ENCODE results near the gene DIP2A. TPM values are rescaled to one million over a fixed set of nuclear protein-coding genes. Genes with fewer than 3 reads are reported as not detected.

The DIP2A gene, protein sequence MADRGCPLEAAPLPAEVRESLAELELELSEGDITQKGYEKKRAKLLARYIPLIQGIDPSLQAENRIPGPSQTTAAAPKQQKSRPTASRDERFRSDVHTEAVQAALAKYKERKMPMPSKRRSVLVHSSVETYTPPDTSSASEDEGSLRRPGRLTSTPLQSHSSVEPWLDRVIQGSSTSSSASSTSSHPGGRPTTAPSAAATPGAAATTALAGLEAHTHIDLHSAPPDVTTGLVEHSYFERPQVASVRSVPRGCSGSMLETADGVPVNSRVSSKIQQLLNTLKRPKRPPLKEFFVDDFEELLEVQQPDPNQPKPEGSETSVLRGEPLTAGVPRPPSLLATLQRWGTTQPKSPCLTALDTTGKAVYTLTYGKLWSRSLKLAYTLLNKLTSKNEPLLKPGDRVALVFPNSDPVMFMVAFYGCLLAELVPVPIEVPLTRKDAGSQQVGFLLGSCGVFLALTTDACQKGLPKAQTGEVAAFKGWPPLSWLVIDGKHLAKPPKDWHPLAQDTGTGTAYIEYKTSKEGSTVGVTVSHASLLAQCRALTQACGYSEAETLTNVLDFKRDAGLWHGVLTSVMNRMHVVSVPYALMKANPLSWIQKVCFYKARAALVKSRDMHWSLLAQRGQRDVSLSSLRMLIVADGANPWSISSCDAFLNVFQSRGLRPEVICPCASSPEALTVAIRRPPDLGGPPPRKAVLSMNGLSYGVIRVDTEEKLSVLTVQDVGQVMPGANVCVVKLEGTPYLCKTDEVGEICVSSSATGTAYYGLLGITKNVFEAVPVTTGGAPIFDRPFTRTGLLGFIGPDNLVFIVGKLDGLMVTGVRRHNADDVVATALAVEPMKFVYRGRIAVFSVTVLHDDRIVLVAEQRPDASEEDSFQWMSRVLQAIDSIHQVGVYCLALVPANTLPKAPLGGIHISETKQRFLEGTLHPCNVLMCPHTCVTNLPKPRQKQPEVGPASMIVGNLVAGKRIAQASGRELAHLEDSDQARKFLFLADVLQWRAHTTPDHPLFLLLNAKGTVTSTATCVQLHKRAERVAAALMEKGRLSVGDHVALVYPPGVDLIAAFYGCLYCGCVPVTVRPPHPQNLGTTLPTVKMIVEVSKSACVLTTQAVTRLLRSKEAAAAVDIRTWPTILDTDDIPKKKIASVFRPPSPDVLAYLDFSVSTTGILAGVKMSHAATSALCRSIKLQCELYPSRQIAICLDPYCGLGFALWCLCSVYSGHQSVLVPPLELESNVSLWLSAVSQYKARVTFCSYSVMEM (N-terminal part only)
- polyA plus RNA-seq, result 53.3 TPM
- long read RNA-seq, donor 1, result 0 reads
- long read RNA-seq, donor 2, full-length matches to known transcripts, result 3 of 3 reads
- long read RNA-seq, donor 2, partial matches to known transcripts, result 0 of 3 reads
- long read RNA-seq, donor 2, other reads (novel, unspliced or antisense), result 0 of 3 reads
- long read RNA-seq, donor 3, full-length matches to known transcripts, result 1 of 1 reads
- long read RNA-seq, donor 3, partial matches to known transcripts, result 0 of 1 reads
- long read RNA-seq, donor 3, other reads (novel, unspliced or antisense), result 0 of 1 reads
- long read RNA-seq, donor 4, result 0 reads
- long read RNA-seq, donor 5, partial matches to known transcripts, result 0 of 2 reads
- long read RNA-seq, donor 5, other reads (novel, unspliced or antisense), result 0 of 2 reads
- long read RNA-seq, donor 6, full-length matches to known transcripts, result 3 of 3 reads
- long read RNA-seq, donor 6, partial matches to known transcripts, result 0 of 3 reads
- long read RNA-seq, donor 6, other reads (novel, unspliced or antisense), result 0 of 3 reads
- long read RNA-seq, donor 7, partial matches to known transcripts, result 0 of 1 reads
- long read RNA-seq, donor 7, other reads (novel, unspliced or antisense), result 0 of 1 reads
- long read RNA-seq, donor 8, partial matches to known transcripts, result 0 of 2 reads
- long read RNA-seq, donor 8, other reads (novel, unspliced or antisense), result 0 of 2 reads
- long read RNA-seq, donor 9, result 0 reads
- long read RNA-seq, donor 10, partial matches to known transcripts, result 0 of 1 reads
- long read RNA-seq, donor 10, other reads (novel, unspliced or antisense), result 0 of 1 reads
- long read RNA-seq, donor 11, partial matches to known transcripts, result 0 of 2 reads
- long read RNA-seq, donor 11, other reads (novel, unspliced or antisense), result 0 of 2 reads

DNA sequence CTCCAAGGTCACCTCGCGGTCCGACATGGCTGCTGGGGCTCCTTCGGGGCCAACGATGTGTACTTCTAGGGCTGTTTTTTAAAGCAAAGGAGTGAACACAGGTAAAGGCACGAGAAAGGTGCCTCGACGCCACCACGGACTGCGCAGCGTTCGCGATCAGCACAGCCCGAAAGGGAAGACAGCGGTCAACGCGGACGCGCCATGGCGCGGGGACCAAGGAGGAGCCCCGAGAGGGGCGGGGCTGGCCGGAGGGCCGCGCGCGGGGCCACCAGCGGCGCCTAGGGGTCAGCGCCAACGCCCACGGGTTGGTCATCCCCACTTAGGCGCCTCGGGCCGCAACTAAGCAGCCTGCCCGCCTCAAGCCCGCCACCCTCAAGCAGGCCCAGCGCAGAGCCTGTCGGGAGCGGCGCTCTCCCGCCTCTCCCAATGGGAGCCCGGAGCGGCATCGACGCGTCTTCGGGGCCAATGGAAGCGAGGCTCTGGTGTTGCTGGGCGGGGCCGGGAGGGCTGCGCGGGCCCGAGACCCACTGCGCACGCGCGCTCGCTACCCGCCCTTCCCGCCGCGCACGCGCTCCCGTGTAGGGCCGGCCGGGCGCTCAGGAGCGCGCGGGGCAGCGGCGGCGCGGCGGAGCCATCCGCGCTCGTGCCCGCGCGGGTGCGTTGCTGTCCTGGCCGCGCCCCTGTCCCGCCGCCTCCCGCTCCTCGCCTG lies at the start of gene DIP2A:
Gene DIP2A (plus strand): TSS at position 577 of the 709 bp plus-strand sequence. CDS start 241 bp downstream, outside the sequence.
- Histone ChIP-seq H3K4me3 (ENCODE audit: low read length) (peak within 1 kb of the TSS; percentile 63), H3K9me3 (ENCODE audit: control insufficient read depth, low read depth, low read length) (no peaks in the 10 kb centered on the region), H3K36me3 (ENCODE audit: control insufficient read depth, insufficient read depth, low read length) (peaks cover 13% of the 10 kb centered on the region), H3K27me3 (ENCODE audit: control insufficient read depth, insufficient read depth, low read length) (no peaks in the 10 kb centered on the region), H3K27ac (ENCODE audit: low read length) (peak within 1 kb of the TSS; percentile 66), H3K4me1 (ENCODE audit: control insufficient read depth, insufficient read depth, low read length) (peaks cover 26% of the 10 kb centered on the region)
- no CpG with 5 or more reads among the region's 91 CpGs for WGBS (ENCODE audit: insufficient coverage, low lambda C conversion rate)
- peak; percentile 99 for DNase-seq

DNA sequence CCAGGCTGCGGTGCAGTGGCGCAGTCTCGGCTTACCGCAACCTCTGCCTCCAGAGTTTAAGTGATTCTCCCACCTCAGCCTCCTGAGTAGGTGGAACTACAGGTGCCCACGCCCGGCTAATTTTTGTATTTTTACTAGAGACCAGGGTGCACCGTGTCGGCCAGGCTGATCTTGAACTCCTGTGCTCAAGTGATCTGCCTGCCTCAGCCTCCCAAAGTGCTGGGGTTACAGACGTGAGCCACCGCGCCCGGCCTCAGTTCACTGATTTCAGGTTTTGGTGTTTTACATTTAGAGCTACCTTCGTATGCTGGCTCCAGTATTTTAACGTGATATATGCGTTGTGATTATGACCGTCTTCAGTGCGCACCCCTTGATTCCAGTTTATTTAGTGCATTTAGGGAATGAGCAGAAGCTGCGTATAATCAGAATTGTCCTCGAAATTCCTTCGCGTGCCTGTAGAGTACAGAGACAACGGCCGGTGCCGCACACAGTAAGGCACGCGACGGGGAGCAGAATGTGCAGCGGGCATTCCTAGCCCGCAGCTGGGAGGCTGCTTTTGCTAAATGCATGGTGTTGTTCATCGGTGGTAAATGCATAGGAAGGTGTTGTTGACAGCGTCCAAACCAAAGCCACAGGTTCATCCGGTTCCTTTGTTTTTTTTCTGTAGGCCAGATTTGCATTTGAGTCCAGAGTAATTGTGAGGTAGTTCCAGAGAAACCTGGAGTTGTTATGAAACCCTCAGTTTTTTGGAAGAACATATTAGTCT lies 48.9 kb upstream of the DIP2A start:
- no peak overlapping the region for H3K27ac ChIP-seq (ENCODE audit: low read length)
- H3K9me3 ChIP-seq (ENCODE audit: control insufficient read depth, low read depth, low read length), result no peaks in the 10 kb centered on the region
- H3K36me3 ChIP-seq (ENCODE audit: control insufficient read depth, insufficient read depth, low read length), result peaks cover 14% of the 10 kb centered on the region
- no peak overlapping the region for H3K4me3 ChIP-seq (ENCODE audit: low read length)
- H3K4me1 ChIP-seq (ENCODE audit: control insufficient read depth, insufficient read depth, low read length), result no peaks in the 10 kb centered on the region
- 100% methylated on average over 5 of the region's 32 CpGs for WGBS (ENCODE audit: insufficient coverage, low lambda C conversion rate)
- DNase-seq, result no peak
- H3K27me3 ChIP-seq (ENCODE audit: control insufficient read depth, insufficient read depth, low read length), result no peaks in the 10 kb centered on the region

DNA sequence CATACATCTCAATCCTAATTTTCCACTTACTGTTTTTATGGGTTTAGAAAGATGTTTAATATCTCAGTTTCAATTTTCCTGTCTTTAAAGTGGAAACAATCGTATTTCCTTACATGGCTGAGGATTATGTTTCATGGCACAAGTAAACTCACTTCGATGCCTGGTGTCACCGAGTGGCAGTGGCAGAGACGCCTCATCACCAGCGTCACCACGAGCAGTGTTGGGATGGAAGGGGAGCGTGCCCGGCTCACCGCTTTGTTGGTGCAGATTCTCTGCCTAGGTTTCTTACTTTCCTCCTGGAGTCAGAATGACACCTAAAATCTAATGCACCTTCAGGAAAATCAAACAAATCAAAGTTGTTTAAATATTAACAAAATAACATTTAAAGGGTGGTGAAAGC lies 48.2 kb upstream of the DIP2A start:
- no peak for DNase-seq
- H3K9me3 ChIP-seq (ENCODE audit: control insufficient read depth, low read depth, low read length), result no peaks in the 10 kb centered on the region
- no peak overlapping the region for H3K4me3 ChIP-seq (ENCODE audit: low read length)
- H3K27ac ChIP-seq (ENCODE audit: low read length), result no peak overlapping the region
- 100% methylated on average over 1 of the region's 9 CpGs for WGBS (ENCODE audit: insufficient coverage, low lambda C conversion rate)
- H3K4me1 ChIP-seq (ENCODE audit: control insufficient read depth, insufficient read depth, low read length), result no peaks in the 10 kb centered on the region
- H3K36me3 ChIP-seq (ENCODE audit: control insufficient read depth, insufficient read depth, low read length), result peaks cover 14% of the 10 kb centered on the region
- no peaks in the 10 kb centered on the region for H3K27me3 ChIP-seq (ENCODE audit: control insufficient read depth, insufficient read depth, low read length)

DNA sequence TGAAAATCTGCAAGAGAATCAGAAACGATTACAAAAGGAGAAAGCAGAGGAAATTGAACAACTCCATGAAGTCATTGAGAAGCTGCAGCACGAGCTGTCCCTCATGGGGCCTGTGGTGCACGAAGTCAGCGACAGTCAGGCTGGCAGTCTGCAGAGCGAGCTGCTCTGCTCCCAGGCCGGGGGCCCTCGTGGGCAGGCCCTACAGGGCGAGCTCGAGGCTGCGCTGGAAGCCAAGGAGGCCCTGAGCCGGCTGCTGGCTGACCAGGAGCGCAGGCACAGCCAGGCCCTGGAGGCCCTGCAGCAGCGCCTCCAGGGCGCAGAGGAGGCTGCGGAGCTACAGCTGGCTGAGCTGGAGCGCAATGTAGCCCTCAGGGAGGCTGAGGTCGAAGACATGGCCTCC lies 47.5 kb upstream of the DIP2A start:
- H3K36me3 ChIP-seq (ENCODE audit: control insufficient read depth, insufficient read depth, low read length), result peaks cover 20% of the 10 kb centered on the region
- no peak for DNase-seq
- no peaks in the 10 kb centered on the region for H3K9me3 ChIP-seq (ENCODE audit: control insufficient read depth, low read depth, low read length)
- WGBS (ENCODE audit: insufficient coverage, low lambda C conversion rate), result no CpG with 5 or more reads among the region's 17 CpGs
- H3K4me3 ChIP-seq (ENCODE audit: low read length), result no peak overlapping the region
- no peaks in the 10 kb centered on the region for H3K4me1 ChIP-seq (ENCODE audit: control insufficient read depth, insufficient read depth, low read length)
- H3K27ac ChIP-seq (ENCODE audit: low read length), result no peak overlapping the region
- H3K27me3 ChIP-seq (ENCODE audit: control insufficient read depth, insufficient read depth, low read length), result no peaks in the 10 kb centered on the region

DNA sequence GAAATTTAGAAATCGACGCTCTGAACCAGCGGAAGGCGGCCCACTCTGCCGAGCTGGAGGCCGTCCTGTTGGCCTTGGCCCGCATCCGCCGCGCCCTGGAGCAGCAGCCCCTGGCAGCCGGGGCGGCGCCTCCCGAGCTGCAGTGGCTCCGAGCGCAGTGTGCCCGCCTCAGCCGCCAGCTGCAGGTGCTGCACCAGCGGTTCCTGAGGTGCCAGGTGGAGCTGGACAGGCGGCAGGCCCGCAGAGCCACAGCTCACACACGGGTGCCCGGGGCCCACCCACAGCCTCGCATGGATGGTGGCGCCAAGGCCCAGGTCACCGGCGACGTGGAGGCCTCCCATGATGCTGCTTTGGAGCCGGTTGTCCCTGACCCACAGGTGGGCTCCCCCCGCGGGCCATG lies 47.0 kb upstream of the DIP2A start:
- H3K27me3 ChIP-seq (ENCODE audit: control insufficient read depth, insufficient read depth, low read length), result no peaks in the 10 kb centered on the region
- no peak for DNase-seq
- no peak overlapping the region for H3K4me3 ChIP-seq (ENCODE audit: low read length)
- H3K9me3 ChIP-seq (ENCODE audit: control insufficient read depth, low read depth, low read length), result no peaks in the 10 kb centered on the region
- no CpG with 5 or more reads among the region's 31 CpGs for WGBS (ENCODE audit: insufficient coverage, low lambda C conversion rate)
- H3K36me3 ChIP-seq (ENCODE audit: control insufficient read depth, insufficient read depth, low read length), result peaks cover 25% of the 10 kb centered on the region
- no peak overlapping the region for H3K27ac ChIP-seq (ENCODE audit: low read length)
- no peaks in the 10 kb centered on the region for H3K4me1 ChIP-seq (ENCODE audit: control insufficient read depth, insufficient read depth, low read length)

DNA sequence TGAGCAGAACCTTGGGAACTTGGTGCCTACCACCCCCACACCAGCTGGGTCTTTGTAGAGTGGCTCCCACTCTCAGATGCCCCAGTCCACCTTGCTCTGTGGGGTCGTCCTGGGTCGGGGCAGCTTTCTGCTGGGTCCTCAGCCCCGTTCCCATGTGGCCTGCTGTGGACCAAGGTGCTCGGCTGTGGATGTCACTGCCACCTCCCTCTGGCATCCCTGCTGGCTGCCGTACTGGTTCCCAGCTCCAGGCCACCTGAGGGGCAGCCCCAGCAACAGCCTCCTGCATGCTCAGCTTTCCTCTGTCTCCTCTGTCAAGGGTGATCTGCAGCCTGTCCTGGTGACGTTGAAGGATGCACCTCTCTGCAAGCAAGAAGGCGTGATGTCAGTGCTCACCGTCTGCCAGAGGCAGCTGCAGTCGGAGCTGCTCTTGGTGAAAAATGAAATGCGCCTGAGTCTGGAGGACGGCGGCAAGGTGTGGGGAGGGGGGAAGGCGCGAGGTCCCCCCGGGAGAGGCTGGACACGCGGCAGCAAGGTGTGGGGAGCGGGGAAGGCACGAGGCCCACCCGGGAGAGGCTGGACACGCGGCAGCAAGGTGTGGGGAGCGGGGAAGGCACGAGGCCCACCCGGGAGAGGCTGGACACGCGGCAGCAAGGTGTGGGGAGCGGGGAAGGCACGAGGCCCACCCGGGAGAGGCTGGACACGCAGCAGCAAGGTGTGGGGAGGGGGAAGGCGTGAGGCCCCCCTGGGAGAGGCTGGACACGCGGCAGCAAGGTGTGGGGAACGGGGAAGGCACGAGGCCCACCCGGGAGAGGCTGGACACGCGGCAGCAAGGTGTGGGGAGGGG lies 45.9 kb upstream of the DIP2A start:
- H3K27me3 ChIP-seq (ENCODE audit: control insufficient read depth, insufficient read depth, low read length), result no peaks in the 10 kb centered on the region
- WGBS (ENCODE audit: insufficient coverage, low lambda C conversion rate), result 100% methylated on average over 1 of the region's 39 CpGs

DNA sequence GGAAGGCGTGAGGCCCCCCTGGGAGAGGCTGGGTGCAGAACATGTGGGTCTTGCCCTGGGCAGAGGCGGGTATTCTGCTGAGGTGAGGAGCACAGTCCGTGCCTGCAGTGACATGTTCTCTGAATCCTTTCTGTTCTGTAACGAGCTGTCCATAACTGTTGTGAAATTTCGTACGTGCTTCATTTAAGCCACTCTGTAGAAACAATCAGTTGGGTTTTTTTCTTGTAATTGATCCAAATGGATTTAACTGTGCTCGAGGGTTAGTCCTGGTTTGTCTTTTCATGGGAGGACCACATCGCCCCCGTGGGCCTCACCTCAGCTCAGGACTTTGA lies 45.4 kb upstream of the DIP2A start:
- 80% methylated on average over 1 of the region's 9 CpGs for WGBS (ENCODE audit: insufficient coverage, low lambda C conversion rate)
- DNase-seq, result no peak
- Histone ChIP-seq H3K27ac (ENCODE audit: low read length) (no peak overlapping the region), H3K4me1 (ENCODE audit: control insufficient read depth, insufficient read depth, low read length) (no peaks in the 10 kb centered on the region), H3K4me3 (ENCODE audit: low read length) (no peak overlapping the region), H3K9me3 (ENCODE audit: control insufficient read depth, low read depth, low read length) (no peaks in the 10 kb centered on the region), H3K27me3 (ENCODE audit: control insufficient read depth, insufficient read depth, low read length) (no peaks in the 10 kb centered on the region), H3K36me3 (ENCODE audit: control insufficient read depth, insufficient read depth, low read length) (peaks cover 29% of the 10 kb centered on the region)

More for the DNA sequence above, 45.9 kb upstream of the DIP2A start:
- Histone ChIP-seq H3K36me3 (ENCODE audit: control insufficient read depth, insufficient read depth, low read length) (peaks cover 27% of the 10 kb centered on the region), H3K27ac (ENCODE audit: low read length) (no peak overlapping the region), H3K4me1 (ENCODE audit: control insufficient read depth, insufficient read depth, low read length) (no peaks in the 10 kb centered on the region), H3K9me3 (ENCODE audit: control insufficient read depth, low read depth, low read length) (no peaks in the 10 kb centered on the region), H3K4me3 (ENCODE audit: low read length) (no peak overlapping the region)
- no peak for DNase-seq

DNA sequence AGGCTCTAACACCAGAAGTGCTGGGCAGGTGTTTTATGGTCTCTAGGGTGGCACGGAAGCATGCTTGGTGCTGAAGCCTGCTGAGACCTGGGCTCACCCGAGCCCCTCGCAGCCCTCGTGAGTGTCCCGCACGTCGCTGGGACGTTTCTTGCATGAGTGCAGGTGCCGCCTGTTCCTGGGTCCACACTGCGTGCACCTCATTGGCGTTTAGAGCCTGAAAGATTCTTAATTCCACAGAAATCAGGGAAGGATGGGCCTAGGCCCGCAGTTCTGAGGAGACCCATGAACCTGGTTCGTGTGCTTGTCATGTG lies 43.8 kb upstream of the DIP2A start:
- Histone ChIP-seq H3K4me1 (ENCODE audit: control insufficient read depth, insufficient read depth, low read length) (no peaks in the 10 kb centered on the region), H3K9me3 (ENCODE audit: control insufficient read depth, low read depth, low read length) (no peaks in the 10 kb centered on the region), H3K4me3 (ENCODE audit: low read length) (no peak overlapping the region), H3K27me3 (ENCODE audit: control insufficient read depth, insufficient read depth, low read length) (no peaks in the 10 kb centered on the region), H3K27ac (ENCODE audit: low read length) (no peak overlapping the region), H3K36me3 (ENCODE audit: control insufficient read depth, insufficient read depth, low read length) (peaks cover 40% of the 10 kb centered on the region)
- DNase-seq, result no peak
- no CpG with 5 or more reads among the region's 13 CpGs for WGBS (ENCODE audit: insufficient coverage, low lambda C conversion rate)
